WTC11 (cell line): ENCODE data around the gene SLC25A22. TPM values are rescaled to one million over a fixed set of nuclear protein-coding genes. Genes with fewer than 3 reads are reported as not detected.

Experiments
- ATAC-seq: fragments of 200-7000 bp; cut with Tn5 transposase; 2 replicates; pipeline ENCODE4 v1.10.0; 2021; ENCODE audit warnings: mild to moderate bottlenecking, moderate library complexity
- CTCF ChIA-PET: fragments of 300-600 bp; sonication (Branson Sonifier 250); formaldehyde crosslinking; loops from one replicate; lab custom pipeline; 2021; ENCODE audit warnings: antibody characterized with exemption; lab: Charles Lee
- POLR2A ChIA-PET: fragments of 350-600 bp; sonication (Branson Sonifier 250); formaldehyde crosslinking; loops from one replicate; lab custom pipeline; 2021; ENCODE audit warnings: antibody characterized with exemption; lab: Charles Lee
- DNase-seq: peaks from one replicate; pipeline ENCODE4 v3.0.0; 2021; ENCODE audit warnings: low spot score
- H3K27ac Mint-ChIP-seq: 2 replicates; pipeline ENCODE4 v1.8.0; 2021; ENCODE audit warnings: mixed read lengths
- H3K27me3 Mint-ChIP-seq: 2 replicates; pipeline ENCODE4 v1.8.0; 2021; ENCODE audit warnings: low read depth, mild to moderate bottlenecking, moderate library complexity, mixed read lengths
- H3K36me3 Mint-ChIP-seq: 2 replicates; pipeline ENCODE4 v1.8.0; 2021; ENCODE audit warnings: mixed read lengths
- H3K4me1 Mint-ChIP-seq: 2 replicates; pipeline ENCODE4 v1.8.0; 2022; ENCODE audit warnings: mixed read lengths
- H3K4me3 Mint-ChIP-seq: 2 replicates; pipeline ENCODE4 v1.8.0; 2021; ENCODE audit warnings: mild to moderate bottlenecking, moderate library complexity, mixed read lengths
- H3K9me3 Mint-ChIP-seq: 2 replicates; pipeline ENCODE4 v1.8.0; 2021; ENCODE audit warnings: mixed read lengths
- AR ChIP-seq: fragments of 250-450 bp; sonication (Bioruptor Pico); IDR thresholded peaks from 2 replicates; pipeline ENCODE4 v1.9.0; 2021; ENCODE audit warnings: mild to moderate bottlenecking
- CREM ChIP-seq: sonication (generic); formaldehyde crosslinking; IDR thresholded peaks from 2 replicates; pipeline ENCODE4 v1.8.1; 2022; ENCODE audit warnings: mild to moderate bottlenecking, missing genetic modification reagents, moderate library complexity
- CTCF ChIP-seq: fragments of 200-600 bp; IDR thresholded peaks from 2 replicates; pipeline ENCODE4 v1.8.0; 2022; ENCODE audit warnings: antibody characterized with exemption
- E2F5 ChIP-seq: sonication (generic); formaldehyde crosslinking; IDR thresholded peaks from 2 replicates; pipeline ENCODE4 v1.8.1; 2022; ENCODE audit warnings: mild to moderate bottlenecking, moderate library complexity, missing genetic modification reagents
- FOXK1 ChIP-seq: sonication (generic); formaldehyde crosslinking; IDR thresholded peaks from 2 replicates; pipeline ENCODE4 v1.8.0; 2022; ENCODE audit warnings: mild to moderate bottlenecking, moderate library complexity, missing genetic modification reagents
- GABPB1 ChIP-seq: sonication (generic); formaldehyde crosslinking; IDR thresholded peaks from 2 replicates; pipeline ENCODE4 v1.8.1; 2023; ENCODE audit warnings: mild to moderate bottlenecking, missing genetic modification reagents
- GRHL2 ChIP-seq: fragments of 250-450 bp; sonication (Bioruptor Pico); IDR thresholded peaks from 2 replicates; pipeline ENCODE4 v1.8.0; 2022; ENCODE audit warnings: mild to moderate bottlenecking, moderate library complexity; ENCODE audit not compliant: insufficient replicate concordance, severe bottlenecking
- HMGXB4 ChIP-seq: sonication (generic); formaldehyde crosslinking; IDR thresholded peaks from 2 replicates; pipeline ENCODE4 v1.8.1; 2023; ENCODE audit warnings: mild to moderate bottlenecking, moderate library complexity, missing genetic modification reagents
- IRF2 ChIP-seq: sonication (generic); formaldehyde crosslinking; IDR thresholded peaks from 2 replicates; pipeline ENCODE4 v1.8.0; 2022; ENCODE audit warnings: low read depth, missing genetic modification reagents, borderline replicate concordance
- JAZF1 ChIP-seq: fragments of 250-450 bp; sonication (Bioruptor Pico); IDR thresholded peaks from 2 replicates; pipeline ENCODE4 v1.9.0; 2021; ENCODE audit warnings: moderate library complexity, mild to moderate bottlenecking, inconsistent platforms
- MAX ChIP-seq: sonication (generic); formaldehyde crosslinking; IDR thresholded peaks from 2 replicates; pipeline ENCODE4 v1.8.0; 2022; ENCODE audit warnings: mild to moderate bottlenecking, missing genetic modification reagents
- MLX ChIP-seq: sonication (generic); formaldehyde crosslinking; IDR thresholded peaks from 2 replicates; pipeline ENCODE4 v1.8.1; 2023; ENCODE audit warnings: mild to moderate bottlenecking, missing genetic modification reagents, moderate library complexity
- NFE2L1 ChIP-seq: sonication (generic); formaldehyde crosslinking; IDR thresholded peaks from 2 replicates; pipeline ENCODE4 v1.8.1; 2023; ENCODE audit warnings: missing genetic modification reagents
- NFYB ChIP-seq: sonication (generic); formaldehyde crosslinking; conservative IDR thresholded peaks from 2 replicates; pipeline ENCODE4 v1.8.0; 2022; ENCODE audit warnings: low read depth, missing genetic modification reagents
- NR2C2 ChIP-seq: sonication (generic); formaldehyde crosslinking; IDR thresholded peaks from 2 replicates; pipeline ENCODE4 v1.8.0; 2022; ENCODE audit warnings: mild to moderate bottlenecking, missing genetic modification reagents
- NR3C1 ChIP-seq: sonication (generic); formaldehyde crosslinking; conservative IDR thresholded peaks from 2 replicates; pipeline ENCODE4 v1.8.1; 2023; ENCODE audit warnings: low read depth, mild to moderate bottlenecking, missing genetic modification reagents
- SMAD4 ChIP-seq: sonication (generic); formaldehyde crosslinking; IDR thresholded peaks from 2 replicates; pipeline ENCODE4 v1.8.0; 2022; ENCODE audit warnings: mild to moderate bottlenecking, missing genetic modification reagents
- SP1 ChIP-seq: sonication (generic); formaldehyde crosslinking; conservative IDR thresholded peaks from 2 replicates; pipeline ENCODE4 v1.8.1; 2022; ENCODE audit warnings: missing genetic modification reagents
- TP53 ChIP-seq: sonication (generic); formaldehyde crosslinking; IDR thresholded peaks from 2 replicates; pipeline ENCODE4 v1.8.1; 2023; ENCODE audit warnings: mild to moderate bottlenecking, missing genetic modification reagents
- ZBTB21 ChIP-seq: sonication (generic); formaldehyde crosslinking; IDR thresholded peaks from 2 replicates; pipeline ENCODE4 v1.8.1; 2023; ENCODE audit warnings: mild to moderate bottlenecking, missing genetic modification reagents, borderline replicate concordance
- ZNF219 ChIP-seq: sonication (generic); formaldehyde crosslinking; IDR thresholded peaks from 2 replicates; pipeline ENCODE4 v1.8.0; 2023; ENCODE audit warnings: missing genetic modification reagents, mild to moderate bottlenecking, borderline replicate concordance
- ZNF416 ChIP-seq: fragments of 250-450 bp; sonication (Bioruptor Pico); IDR thresholded peaks from 2 replicates; pipeline ENCODE4 v1.9.0; 2021; ENCODE audit warnings: mild to moderate bottlenecking, inconsistent platforms
- ZNF425 ChIP-seq: fragments of 250-450 bp; sonication (Bioruptor Pico); conservative IDR thresholded peaks from 2 replicates; pipeline ENCODE4 v1.9.0; 2021; ENCODE audit warnings: mild to moderate bottlenecking
- total RNA-seq: library from RNA; stranded (reverse); gene quantifications from 3 replicates; pipeline ENCODE4 v1.2.3, GENCODE V29; 2021

The SLC25A22 gene
- total RNA-seq, 1 experiment from 2014 or later: 44.8 TPM

- H3K27me3 Mint-ChIP-seq: peaks cover 30% of the 10 kb centered on the region
- H3K27ac Mint-ChIP-seq: peak within 1 kb of the TSS; percentile 58
- H3K4me1 Mint-ChIP-seq: peaks cover 40% of the 10 kb centered on the region
- no peak for ATAC-seq
- no peak for TF ChIP-seq SP1
- TF ChIP-seq NR2C2 (CRISPR knock-in tag): no peak
- TF ChIP-seq IRF2 (CRISPR knock-in tag): no peak
- TF ChIP-seq NFE2L1 (CRISPR knock-in tag): no peak
- TF ChIP-seq GRHL2: no peak
- TF ChIP-seq MAX (CRISPR knock-in tag): no peak; the same call in 1 of the 2 replicates
- no peak for TF ChIP-seq GABPB1 (CRISPR knock-in tag)
- TF ChIP-seq NFYB: no peak
- TF ChIP-seq MLX (CRISPR knock-in tag): no peak
- TF ChIP-seq ZNF416: no peak
- POLR2A ChIA-PET: interaction anchor here (1.1 to 4.7 kb wide), 4 partner anchors 8 to 19 kb away, joined by 4 to 38 read pairs (median 5); partner anchors contain the start of genes PNPLA2 and RPLP2
- no peaks in the 10 kb centered on the region for H3K36me3 Mint-ChIP-seq
- peak within 1 kb of the TSS; percentile 76 for H3K4me3 Mint-ChIP-seq
- no peak for DNase-seq
- CTCF ChIA-PET: interaction anchor here (0.8 to 7.7 kb wide), 5 partner anchors 9 to 49 kb away, joined by 3 to 82 read pairs (median 16); partner anchors contain the start of genes PNPLA2, POLR2L and TSPAN4
- no peaks in the 10 kb centered on the region for H3K9me3 Mint-ChIP-seq
These were observed 29.8 kb upstream of the SLC25A22 start, which contains the start of gene CRACR2B for GRCh38 chr11:827897-828192. Gene CRACR2B, plus strand, starts transcription at chr11:827919. Its CDS starts 689 bp downstream, at chr11:828608.

- H3K27me3 Mint-ChIP-seq: peaks cover 29% of the 10 kb centered on the region
- DNase-seq: peak; percentile 77
- ATAC-seq: peak; percentile 7
- no peaks in the 10 kb centered on the region for H3K9me3 Mint-ChIP-seq
- CTCF ChIA-PET: interaction anchor here (0.8 to 7.7 kb wide), 5 partner anchors 9 to 49 kb away, joined by 3 to 82 read pairs (median 16); partner anchors contain the start of genes PNPLA2, POLR2L and TSPAN4
- peaks cover 39% of the 10 kb centered on the region for H3K4me1 Mint-ChIP-seq
- peak overlapping the region; percentile 76 for H3K4me3 Mint-ChIP-seq
- H3K36me3 Mint-ChIP-seq: no peaks in the 10 kb centered on the region
- POLR2A ChIA-PET: interaction anchor here (1.1 to 4.7 kb wide), 4 partner anchors 8 to 18 kb away, joined by 4 to 38 read pairs (median 5); partner anchors contain the start of genes PNPLA2 and RPLP2
- H3K27ac Mint-ChIP-seq: peak overlapping the region; percentile 58
- no peak for TF ChIP-seq NFE2L1 (CRISPR knock-in tag)
- TF ChIP-seq E2F5: peak; percentile 39; the same call in 1 of the 2 replicates
- TF ChIP-seq HMGXB4 (CRISPR knock-in tag): peak; percentile 48; the same call in 1 of the 2 replicates
- no peak for TF ChIP-seq ZNF219 (CRISPR knock-in tag)
- no peak for TF ChIP-seq ZNF416
- TF ChIP-seq FOXK1: 0 out of 2 replicates have a peak, but pooled peaks have one; percentile 56
- no peak for TF ChIP-seq CREM
- TF ChIP-seq GRHL2: no peak
- no peak for TF ChIP-seq ZNF425
- no peak; the same call in 1 of the 2 replicates for TF ChIP-seq NR3C1
- no peak for TF ChIP-seq SMAD4 (CRISPR knock-in tag)
- peak; percentile 47; the same call in 1 of the 2 replicates for TF ChIP-seq ZBTB21 (CRISPR knock-in tag)
- TF ChIP-seq AR (CRISPR knock-in tag): no peak
- peak; percentile 86; the same call in 1 of the 2 replicates for TF ChIP-seq TP53 (CRISPR knock-in tag)
- no peak for TF ChIP-seq CTCF
- TF ChIP-seq NR2C2 (CRISPR knock-in tag): no peak
- no peak for TF ChIP-seq JAZF1 (CRISPR knock-in tag)
These were observed 29.2 kb upstream of the SLC25A22 start for GRCh38 chr11:827146-827896.
